Measurements from ENCODE around the gene AVPI1.
A peak's percentile ranks its signal among the peaks of the same experiment; 100 is the strongest.
"Not testable (repeated sequence)": the region's sequence is repeated elsewhere in the genome, so short reads cannot be mapped to it uniquely, and the experiment has no call there.

AVPI1 gene

GRCh38 chr10:97711640-97712572, 24.9 kb upstream of the AVPI1 start:
- DNase-seq, result no peak

- peak; percentile 52 to 61 for DNase-seq
Measured at GRCh38 chr10:97708976-97709946, 22.2 kb upstream of the AVPI1 start.

DNA sequence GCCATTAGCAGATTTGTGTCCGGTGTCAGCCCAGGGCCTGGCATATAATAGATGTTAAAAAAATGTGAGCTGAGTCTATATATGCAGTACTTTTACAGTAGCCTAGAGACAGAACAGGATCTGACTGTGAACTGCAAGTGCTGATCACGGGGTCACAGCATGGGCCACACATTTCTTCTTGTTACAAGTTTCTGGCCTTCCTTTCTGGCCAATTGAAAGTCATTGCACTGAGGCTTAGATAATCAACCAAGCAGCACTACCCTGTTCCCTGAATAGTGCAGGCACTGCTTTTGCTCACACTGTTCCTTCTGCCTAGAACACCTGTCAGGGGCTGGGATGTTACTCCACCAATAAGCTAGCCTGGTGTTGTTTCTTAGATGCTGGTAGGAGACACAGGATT, 21.1 kb upstream of the AVPI1 start:
- no peak for DNase-seq

DNA sequence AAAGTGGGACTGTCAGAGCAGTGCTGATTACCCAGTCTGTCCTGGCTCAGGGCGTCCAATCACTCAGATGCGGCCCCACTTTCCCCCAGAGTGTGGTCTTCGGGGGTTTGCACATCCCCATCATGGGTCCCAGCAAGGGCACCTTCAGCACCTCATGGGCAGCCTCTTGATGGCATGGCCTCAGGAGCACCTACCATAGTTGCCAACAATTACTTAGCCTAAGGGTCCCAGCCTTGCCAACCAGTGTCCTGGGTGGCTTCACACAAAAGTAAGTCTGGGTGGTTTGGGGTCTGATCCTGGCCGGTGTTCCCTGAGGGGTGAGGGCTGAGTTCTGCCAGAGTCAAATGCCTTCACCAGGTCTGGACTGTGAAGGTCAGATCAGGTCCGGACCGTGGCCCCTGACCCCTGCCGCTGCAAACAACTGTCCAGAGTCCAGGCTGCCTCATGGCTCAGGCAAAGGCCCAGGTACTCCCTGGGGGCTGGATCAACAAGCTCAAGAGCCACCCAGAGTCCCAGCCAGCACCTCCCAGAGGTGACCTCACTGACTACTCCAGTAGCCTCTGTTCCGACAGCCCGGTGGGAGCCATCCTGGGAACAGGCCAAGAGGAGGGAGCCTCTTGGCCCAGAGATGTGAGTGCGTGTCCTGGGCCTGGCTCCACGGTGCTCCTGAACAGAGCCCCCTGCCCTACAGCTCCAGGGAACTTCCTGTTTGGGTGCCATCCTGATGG, 20.3 kb upstream of the AVPI1 start:
- DNase-seq, result no peak

GRCh38 chr10:97705006-97705670, 18.1 kb upstream of the AVPI1 start:
- no peak for DNase-seq

- no peak for DNase-seq
Measured at GRCh38 chr10:97704341-97704740, 17.3 kb upstream of the AVPI1 start.

- DNase-seq, result no peak
Measured at GRCh38 chr10:97703398-97704067, 16.5 kb upstream of the AVPI1 start.

GRCh38 chr10:97701438-97702069, 14.5 kb upstream of the AVPI1 start:
- DNase-seq, result peak; percentile 43 to 50

DNA sequence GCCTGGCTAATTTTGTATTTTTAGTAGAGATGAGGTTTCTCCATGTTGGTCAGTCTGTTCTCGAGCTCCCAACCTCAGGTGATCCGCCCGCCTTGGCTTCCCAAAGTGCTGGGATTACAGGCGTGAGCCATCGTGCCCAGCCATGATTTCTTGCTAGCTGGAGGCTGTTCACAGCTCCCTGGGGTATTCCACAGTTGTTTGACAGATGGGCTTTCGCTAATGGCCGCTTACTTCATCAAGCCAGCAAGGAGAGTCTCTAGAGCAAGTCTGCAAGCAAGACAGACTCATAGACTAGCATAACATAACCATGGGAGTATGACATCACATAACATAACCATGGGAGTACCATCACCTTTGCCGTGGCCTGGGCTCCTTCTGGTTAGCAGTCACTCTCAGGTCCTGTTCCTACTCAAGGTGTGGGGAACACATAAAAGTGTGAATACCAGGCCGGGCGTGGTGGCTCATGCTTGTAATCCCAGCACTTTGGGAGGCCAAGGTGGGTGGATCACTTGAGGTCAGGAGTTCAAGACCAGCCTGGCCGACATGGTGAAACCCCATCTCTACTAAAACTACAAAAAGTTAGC, 11.1 kb upstream of the AVPI1 start:
- not testable (repeated sequence) for DNase-seq

DNA sequence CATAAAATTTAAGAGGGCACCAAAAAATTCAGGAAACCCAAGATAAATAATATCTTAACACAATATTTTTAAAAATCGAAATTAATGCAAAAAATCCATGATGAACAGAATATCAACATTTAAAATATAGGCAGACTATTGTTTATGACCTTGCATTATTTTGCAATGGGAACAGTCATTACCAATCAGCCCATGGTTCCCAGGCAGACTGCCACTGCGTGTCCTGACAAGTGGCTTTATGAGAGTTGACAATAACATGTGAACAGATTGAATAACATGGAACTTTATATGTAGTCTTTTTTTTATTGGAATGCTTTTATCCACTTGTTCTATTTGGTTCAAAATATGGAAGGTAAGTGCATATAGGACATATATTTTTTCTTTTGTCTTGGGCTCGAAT, 3.1 kb upstream of the AVPI1 start:
- DNase-seq, result no peak

GRCh38 chr10:97689559-97690020, 2.5 kb upstream of the AVPI1 start:
- no peak for DNase-seq

DNA sequence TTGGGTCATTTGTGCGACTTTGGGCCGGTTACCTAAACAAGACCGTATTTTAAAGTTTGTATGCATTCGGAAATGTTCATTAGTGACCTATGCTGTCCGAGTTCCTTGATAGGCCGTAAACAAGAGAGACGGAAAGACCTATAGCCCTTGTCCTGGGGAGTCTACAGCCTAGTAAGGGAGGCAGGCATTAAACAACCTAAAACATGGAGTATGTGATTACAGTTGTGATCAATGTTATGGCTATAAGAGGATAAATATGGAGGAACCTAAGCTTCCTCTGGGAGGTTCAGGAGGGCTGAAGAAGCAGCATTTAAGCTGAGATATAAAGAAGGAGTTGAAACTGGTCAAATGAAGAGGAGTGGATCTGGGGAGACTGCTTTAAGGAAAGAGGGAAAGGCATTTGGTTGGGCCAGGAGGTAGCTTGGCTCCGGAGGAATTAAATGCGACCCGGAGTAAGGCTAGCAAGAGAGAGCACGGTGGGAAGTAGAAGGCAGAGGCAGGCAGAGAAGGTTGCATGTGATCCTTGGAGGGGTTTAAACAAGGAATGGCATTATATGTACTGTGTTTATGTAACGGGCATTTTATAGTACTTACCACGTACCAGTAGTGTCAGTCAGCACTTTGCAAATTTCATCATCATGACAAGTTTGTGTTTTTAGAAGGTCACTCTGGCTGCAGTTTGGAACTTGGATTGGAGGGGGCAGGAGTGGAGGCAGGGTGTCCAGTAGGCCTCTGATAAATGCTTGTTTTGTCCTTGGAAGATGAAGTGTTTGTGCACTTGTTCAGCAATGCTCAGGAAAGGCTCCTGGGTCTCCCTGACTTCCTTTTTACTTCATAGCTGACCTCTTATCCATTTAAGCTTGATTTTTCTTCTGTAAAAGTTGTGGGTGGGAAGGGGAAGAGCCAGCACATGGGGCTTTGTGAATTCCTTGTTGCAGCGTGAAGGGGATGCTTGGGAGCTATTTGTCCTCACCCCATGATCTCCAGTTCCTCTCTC, 1.0 kb upstream of the AVPI1 start:
- DNase-seq, result no peak

DNA sequence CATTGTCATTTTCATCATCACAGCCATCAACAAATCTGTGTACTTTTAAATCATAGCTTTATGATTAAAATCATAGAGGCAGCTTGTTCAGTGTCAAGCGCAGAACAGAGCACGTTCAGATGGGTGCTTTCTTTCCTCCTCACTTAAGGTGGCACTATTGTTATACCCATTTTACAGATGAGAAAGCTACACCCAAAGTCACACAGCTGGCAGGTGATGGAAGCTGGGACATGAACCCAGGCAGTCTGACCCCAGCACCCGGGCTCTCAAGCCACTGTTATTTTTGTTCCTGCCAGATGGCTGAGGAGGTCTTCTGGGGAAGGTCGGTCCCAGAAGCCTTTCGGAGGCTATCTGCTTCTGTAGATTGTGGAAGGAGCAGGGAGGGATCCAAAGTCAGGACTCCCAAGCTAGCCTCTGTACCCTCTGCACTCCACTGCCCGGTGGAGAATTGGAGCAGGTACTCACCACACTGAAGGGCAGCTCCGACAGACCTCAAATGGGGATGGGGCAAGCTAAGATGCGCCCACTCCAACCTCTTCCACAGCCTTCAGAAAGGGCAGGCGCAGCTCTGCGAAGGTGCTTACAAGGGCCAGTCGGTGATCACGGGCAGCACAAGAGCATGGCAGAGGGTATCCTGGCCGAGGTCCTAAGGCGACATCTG, 610 bp downstream of the AVPI1 start:
- no peak for DNase-seq

GRCh38 chr10:97685395-97685958, 1.6 kb downstream of the AVPI1 start:
- DNase-seq, result no peak

DNA sequence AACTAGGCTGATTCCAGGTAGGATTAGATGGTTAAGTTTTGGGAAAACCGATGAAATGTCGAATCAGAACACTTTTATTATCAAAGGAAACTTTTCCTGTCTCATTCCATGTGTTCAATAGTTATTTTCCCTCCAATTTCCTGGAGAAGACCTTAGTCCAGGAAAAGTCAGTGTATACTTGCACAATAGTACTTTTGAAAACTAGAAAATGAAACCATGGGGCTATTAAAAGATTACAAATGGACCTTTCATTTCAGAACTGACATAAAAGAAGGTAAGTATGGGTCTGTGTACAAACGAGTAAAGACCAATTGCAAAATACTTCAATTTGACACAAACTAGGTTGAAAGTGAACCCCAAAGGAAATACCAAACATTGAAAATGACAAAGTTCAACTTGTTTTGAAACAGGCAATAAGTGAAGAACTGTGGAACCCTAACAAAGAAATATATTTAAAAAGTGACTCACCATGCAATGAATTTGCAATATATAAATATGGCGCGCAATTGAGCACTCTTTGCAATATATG, 2.1 kb downstream of the AVPI1 start:
- DNase-seq, result no peak

GRCh38 chr10:97684368-97684713, 2.7 kb downstream of the AVPI1 start:
- not testable (repeated sequence) for DNase-seq

- no peak for DNase-seq
Measured at GRCh38 chr10:97683556-97684367, 3.3 kb downstream of the AVPI1 start.
